Glomerular visceral epithelial cell (primary cell): ENCODE results near the gene RASSF1.

ENCODE experiments used
- DNase-seq: peaks from one replicate; pipeline ENCODE4 v3.0.0-alpha.2; 2016; ENCODE audit errors: extremely low spot score

The RASSF1 gene, protein sequence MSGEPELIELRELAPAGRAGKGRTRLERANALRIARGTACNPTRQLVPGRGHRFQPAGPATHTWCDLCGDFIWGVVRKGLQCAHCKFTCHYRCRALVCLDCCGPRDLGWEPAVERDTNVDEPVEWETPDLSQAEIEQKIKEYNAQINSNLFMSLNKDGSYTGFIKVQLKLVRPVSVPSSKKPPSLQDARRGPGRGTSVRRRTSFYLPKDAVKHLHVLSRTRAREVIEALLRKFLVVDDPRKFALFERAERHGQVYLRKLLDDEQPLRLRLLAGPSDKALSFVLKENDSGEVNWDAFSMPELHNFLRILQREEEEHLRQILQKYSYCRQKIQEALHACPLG

DNA sequence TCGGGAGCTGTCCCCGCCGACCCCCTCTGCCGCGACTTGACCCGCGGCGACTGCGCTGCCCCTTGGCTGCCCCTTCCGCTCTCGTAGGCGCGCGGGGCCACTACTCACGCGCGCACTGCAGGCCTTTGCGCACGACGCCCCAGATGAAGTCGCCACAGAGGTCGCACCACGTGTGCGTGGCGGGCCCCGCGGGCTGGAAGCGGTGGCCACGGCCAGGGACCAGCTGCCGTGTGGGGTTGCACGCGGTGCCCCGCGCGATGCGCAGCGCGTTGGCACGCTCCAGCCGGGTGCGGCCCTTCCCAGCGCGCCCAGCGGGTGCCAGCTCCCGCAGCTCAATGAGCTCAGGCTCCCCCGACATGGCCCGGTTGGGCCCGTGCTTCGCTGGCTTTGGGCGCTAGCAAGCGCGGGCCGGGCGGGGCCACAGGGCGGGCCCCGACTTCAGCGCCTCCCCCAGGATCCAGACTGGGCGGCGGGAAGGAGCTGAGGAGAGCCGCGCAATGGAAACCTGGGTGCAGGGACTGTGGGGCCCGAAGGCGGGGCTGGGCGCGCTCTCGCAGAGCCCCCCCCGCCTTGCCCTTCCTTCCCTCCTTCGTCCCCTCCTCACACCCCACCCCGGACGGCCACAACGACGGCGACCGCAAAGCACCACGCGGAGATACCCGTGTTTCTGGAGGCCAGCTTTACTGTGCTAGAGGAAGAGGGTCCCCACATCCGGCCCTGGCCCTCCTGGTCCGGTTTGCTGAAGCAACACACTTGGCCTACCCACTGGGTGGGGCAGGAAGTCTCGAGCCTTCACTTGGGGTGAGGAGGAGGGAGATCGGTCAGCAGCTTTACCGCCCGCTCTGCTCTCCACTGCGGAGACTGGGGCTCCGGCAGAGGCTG, at the start of gene RASSF1:
TSS of gene RASSF1 (minus strand) at position 389 of the 882 bp plus-strand sequence. CDS start at position 358, 31 bp downstream.
- no peak for DNase-seq

DNA sequence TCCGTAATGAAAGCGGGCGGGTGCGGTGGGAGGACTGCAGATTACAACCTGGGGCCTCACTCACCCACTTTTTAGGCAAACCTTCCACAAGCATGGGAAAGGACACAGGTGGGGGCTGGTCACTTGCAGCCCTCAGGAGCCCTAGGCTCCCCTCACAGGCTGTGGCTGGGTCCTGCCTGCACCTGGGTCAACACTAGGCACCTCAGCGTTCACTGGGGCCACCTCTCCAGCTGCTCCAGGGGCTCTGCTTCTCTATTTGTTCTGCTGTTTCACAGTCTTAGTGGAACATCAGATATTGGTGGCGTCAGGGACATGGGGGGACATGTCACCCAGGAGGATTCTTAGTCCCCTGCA, 48.8 kb upstream of the RASSF1 start:
- DNase-seq: no peak

DNA sequence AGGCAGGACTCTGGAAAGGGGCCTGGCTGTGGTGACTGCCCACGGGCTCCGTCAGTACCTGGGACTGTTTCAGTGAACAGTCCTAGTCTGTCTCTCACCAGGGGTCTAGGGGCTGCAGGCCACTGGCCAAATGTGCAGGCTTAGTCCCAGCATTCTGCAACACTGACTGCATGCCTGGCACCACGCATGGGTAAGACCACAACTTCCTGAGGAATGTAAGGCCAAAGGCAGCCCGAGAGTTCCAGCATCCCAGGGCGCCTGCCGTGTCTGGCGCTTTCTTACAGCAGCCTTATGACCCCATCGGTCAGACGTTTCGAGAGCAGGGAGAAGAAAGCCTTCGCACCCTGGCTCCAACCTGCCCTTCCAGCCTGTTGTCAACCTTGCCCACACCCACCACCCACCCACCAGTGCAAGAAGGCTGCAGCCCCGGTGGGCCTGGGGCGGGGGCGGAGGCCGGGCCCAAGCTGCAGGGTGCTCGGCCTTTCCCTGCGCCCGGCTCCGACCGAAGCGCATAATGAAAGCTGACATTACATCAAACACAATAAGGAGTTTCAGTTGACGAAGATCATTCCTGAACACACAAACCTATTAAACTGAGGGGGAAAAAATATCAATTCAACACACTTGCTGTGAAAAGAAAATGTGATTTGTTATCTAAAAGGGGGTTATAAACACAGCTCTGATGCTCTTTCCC, 48.2 kb upstream of the RASSF1 start:
- DNase-seq: no peak

DNA sequence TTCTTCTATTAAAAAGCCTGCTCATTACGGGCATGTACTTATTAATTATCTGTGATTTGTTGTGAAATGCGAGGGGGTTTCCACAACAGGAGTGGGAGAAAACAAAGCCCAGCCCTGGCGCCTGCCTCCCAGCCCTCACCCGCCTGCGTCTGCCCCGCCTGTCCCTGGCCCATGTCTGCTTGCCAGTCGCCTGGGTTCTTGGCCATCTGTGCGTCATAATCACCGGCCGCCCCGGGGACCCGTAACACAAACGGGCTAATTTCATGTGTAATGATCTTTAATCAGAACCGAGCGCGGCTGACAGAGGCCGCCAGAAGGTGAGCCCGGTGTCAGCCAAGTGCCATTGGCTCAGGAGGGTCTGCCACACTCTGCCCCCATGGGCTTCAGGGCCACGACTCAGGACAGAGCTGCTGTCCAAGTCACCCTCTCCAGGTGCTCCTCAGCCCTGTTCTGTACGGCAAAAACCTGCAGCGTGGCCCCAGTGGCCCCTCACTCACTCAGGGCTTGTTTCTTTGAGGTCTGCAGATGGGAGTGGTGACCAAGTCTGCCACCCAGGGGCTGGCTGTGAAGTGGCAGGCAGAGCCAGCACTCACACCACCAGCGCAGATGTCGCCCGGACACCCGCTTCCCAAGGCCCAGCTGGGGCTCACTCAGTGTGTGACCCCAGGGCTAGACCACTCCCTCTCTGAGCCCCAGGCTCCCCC, 47.5 kb upstream of the RASSF1 start:
- no peak for DNase-seq

DNA sequence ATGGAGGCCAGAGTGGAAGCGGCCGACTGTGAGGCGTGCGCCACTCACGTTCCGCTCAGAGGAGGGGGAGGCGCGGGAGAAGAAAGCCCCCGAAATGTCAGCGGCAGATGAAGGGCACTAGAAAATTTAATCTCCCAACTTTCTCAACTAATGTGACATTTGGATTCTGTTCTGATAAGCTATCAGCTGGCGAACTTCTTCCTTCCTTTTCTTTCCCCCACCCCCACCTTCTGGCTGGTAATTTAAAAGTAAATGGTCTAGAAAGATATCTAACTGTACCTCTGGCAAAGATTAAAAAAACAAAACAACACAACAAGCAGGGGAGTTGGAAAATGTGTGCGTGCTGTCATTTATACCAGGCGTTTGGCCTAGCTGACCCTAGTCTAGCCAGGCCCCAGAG, 45.1 kb upstream of the RASSF1 start:
- no peak for DNase-seq

DNA sequence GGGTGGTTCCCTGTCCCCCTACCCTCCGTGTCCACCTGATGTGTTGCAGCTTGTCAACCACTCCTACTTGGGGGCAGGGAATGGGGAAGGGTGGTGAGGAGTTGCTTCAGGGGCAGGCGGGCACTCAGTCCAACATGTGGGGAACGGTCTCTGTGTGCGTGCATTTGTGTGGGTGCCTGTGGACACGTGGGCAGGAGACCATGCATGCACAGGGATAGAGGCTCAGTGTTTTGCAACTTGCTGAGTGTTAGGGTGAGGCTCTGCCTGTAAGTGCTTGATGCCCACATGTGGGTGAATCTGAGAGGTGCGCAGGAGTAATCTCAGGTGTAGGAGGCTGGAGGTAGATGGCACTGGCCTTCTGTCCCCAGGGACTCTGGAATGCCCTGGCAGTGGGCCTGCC, 43.1 kb upstream of the RASSF1 start:
- DNase-seq: no peak

DNA sequence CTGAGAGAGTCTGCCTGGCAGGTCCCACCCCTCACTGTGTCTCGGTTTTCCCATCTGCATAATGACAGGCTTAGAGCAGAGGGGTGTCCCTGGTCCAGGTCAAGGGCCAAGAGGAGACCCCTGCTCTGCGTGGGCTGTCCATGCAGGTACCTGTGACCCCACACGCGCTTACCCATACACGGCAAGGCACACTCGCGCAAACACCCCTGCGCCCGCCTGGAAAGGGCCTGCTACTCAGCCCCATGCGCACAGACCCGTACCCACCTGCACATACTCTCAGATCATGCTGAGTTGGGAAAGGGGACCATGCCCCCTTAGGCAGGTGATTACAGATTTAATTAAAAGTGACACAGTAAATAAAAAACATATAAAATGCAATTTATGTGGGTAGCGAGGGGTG, 42.1 kb upstream of the RASSF1 start:
- no peak for DNase-seq

DNA sequence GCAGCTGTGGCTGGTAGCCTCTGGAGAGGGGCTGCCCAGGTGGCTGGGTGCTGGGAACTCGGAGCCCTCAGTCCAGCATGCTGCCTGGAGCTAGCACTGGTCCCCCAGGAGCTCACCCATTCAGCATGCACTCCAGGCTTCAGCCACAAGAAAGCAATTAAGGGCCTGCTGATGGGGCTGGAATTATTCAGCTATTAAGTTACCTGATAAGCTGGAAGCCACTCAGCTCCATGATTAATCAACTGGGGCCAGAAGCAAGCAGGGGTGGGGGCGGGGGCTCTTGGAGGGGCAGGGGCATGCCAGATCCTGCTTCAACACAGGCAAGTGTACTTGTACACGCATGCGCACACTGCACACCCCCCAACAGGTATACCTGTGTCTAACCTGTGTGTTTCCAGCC, 40.7 kb upstream of the RASSF1 start:
- DNase-seq: no peak

DNA sequence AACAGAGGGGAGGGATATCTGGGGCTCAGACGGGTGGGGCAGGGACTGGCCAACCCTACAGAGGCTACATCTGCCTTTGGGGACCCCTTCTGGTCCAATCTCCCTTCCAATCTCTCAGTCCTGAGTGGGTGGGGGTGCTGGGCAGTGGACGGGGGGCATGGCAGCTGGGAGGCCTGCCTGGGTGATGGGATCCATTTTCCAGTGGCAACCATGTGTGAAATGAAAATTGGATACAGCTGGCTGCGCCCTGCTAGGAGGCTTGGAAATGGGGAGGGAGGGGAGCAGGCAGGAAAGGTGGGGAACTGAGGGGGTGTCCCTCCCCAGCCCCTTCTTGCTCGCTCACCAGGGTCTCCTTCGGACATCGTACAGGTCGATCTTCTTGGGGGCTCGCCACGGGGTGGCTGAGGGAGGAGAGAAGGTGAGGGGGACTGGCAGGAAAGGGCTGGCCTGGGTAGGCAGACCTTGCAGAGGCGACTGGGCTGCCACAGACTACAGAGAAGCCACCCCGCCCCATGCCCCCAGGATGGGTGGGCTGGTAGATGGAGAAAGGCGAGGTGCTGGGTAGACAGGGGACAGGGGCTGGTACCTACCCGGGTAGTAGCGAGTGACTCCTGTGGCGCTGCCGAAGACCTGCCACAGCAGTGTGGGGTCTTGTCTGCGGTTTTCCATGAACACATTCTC, 39.9 kb upstream of the RASSF1 start:
- no peak for DNase-seq

DNA sequence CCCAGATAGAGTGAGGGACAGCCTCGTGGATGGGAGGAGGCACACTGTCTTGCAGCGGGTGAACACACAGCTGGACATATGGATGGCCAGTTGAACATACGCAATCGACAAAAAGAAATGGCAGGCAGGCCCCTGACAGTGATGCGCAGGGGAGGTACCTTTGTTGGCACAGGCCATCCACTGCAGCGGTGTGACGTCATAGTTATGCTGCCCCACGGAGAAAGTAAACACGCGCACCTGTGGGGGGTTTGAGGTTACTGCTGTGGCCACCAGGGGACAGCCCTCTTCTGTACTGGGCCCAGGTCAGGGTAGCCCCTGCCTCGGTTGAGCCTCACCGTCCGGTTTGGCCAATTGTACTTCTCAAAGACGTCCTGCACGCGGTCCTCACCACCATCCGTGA, 38.1 kb upstream of the RASSF1 start:
- no peak for DNase-seq

DNA sequence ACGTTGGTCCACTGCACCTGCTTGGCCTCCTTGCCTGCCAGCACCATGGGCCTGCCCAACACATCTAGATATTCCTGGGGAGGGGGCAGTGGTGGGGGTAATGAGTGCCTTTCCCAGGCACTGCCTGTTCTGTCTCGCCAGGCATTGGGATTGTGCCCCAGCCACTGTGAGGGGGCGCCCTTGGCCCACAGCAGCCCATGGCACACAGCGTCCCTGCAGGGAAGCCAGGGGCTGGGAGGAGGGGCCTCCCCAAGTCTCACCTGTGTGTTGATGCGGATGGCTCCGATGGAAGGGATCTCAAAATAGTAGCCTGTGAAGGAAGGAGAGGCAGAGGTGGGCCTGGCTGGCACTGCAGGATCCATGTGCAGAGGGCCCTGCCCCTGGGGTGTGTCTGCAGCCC, 37.4 kb upstream of the RASSF1 start:
- no peak for DNase-seq

DNA sequence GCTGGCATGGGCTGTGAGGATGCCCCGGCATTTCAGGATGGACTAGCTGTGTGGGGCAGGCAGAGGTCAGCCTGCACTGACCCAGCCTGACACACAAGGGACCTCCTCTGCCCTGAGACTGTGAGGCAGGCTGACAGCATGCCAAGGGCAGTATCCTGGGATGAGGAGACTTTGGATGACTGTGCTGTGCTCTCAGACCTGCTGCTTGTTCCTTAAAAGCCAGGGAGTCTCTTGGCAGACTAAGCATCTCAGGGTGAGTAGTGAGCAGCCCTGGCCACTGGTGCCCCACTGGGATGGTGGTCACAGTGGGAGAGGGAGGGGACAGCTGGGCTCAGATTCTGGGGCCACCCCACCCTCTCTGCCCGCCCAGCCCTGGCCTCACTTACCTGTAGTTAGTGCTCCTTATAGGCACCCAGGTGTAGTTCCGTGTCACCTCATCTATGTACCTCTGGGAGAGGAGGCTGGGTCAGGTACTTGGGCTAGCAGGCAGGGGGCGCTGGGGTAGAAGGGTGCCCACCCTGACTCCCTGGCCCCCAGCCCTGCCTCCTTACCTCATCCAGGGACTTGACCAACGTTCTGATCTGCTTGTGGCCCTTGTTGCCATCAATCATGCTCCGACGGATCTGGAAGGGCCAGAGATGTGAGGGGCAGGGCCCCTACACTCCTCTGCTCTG, 34.8 kb upstream of the RASSF1 start:
- no peak for DNase-seq

DNA sequence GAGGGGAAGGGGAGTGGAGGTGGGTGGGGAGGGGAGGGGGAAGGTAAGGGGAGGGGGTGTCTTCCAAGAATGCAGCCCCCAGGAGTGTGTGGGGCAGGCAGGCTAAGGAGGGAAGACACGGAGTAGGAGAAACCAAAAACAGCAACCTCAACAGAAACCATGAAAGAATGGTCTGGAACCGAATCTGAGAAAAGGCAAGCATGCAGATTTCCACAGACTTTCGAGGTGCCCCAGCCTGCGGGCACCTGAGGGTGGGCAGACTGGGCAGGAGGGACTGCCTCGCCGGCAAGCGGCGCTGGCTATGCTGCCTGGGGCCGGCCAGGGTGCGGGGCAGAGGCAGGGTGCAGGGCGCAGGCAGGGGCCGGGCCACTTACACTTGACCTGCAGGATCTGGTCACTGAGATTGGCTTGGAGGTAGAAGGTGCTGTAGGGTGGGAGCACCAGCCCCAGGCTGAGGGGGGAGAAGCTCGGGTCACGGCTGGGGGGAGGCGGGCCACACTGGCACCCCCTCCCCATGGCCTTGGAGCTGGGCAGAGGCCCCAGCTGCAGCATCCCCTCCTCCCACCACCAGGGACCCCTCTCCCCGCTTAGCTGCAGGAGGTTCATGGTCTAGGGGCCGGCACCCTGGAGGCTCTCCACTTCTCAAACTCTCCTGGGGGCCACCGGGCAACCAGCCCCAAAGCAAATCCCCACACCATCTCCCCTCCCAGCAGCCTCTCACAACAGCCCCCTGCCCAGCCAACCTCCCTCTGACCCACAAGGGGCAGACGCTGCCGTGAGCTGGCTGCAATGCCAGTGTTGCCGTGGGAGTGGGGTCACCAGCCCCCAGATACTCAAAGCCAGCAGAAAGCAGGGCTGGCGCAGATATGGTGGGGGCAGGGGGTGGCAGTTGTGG, 34.0 kb upstream of the RASSF1 start:
- DNase-seq: no peak

DNA sequence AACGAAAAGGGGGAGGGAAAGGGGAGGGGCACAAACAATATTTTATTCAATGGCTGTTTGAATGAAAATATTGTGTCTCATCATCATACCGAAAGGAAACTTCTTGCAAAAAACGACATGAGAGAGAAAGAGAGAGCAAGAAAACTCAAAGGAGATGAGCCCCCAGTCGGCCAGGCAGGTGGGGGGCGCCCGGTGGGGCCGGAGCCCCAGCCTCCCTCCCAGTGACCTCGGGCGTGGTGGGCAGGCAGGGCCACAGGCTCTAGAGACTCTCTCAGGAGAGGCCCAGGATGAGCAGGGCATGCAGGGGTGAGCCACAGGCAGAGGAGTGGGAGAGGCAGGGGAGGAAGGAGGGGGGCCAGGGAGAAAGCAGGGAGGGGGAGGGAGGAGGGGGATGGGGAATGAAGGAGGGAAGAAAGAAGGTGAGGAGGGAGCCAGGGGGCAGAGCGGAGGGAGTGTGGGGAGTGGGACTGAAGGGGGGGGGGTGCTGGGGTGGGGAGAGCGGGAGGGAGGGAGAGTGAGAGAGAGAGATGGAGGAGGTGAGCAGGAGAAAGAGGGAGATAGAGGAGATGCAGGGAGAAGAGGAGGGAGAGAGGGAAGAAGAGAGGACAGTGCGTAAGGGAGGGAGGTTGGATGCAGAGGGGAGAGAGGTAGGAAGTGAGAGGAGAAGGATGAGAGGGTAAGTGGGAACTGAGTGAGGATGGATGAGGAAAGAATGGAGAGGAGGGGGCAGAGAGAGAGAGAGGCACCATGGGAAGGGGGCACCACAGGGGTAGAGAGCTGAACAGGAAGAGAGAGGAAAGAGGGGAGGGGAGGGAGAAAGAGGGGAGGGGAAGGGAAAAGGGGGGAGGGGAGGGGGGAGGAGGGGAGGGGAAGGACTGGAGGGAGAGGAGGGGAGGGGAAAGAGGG, 32.8 kb upstream of the RASSF1 start:
- DNase-seq: no peak

DNA sequence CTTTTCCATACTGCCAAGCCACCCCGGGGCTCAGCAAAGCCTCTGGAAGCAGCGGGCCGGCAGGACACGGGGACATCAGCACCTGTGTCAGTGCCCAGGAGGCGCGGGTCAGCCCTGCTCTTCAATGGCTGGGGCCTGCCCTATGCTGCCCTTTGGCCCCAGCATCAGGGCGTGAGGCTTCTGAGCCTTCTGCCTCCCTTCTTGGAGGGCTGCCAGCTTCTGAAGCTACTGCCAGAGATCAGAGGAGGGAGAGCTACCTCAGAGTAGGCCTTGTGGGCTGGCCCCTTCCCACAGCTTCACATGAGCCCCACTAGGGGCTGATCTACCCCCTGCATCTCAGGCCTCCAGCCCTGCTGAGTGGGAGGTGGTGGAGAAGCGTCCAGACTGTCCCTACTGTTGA, 31.7 kb upstream of the RASSF1 start:
- DNase-seq: no peak

DNA sequence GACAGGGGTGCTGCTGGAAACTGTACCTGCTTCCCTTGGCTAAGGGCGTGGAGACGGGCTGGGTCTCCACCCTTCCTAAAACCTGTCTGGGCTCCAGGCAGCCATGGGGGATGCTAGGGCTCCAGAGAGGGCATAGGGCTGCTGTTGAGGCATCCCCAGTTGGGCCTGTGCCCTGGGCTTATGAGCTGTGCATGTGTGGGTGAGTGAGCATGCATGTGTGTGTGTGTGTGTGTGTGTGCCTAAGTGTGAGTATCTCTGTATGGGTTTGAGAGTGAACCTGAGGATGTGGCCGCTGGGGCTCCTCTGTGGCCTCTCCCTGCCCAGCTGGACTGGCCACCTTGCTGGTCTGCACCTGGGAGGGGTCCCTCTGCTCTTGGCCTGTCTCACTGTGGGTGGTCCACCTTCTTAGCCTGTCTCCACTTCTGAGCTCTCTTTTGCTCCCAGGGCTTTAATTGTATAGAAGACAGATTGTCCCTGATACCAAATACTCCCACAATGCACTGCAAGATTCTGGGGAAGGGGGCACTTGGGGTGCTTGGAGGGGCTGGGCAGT, 30.6 kb upstream of the RASSF1 start:
- DNase-seq: no peak

DNA sequence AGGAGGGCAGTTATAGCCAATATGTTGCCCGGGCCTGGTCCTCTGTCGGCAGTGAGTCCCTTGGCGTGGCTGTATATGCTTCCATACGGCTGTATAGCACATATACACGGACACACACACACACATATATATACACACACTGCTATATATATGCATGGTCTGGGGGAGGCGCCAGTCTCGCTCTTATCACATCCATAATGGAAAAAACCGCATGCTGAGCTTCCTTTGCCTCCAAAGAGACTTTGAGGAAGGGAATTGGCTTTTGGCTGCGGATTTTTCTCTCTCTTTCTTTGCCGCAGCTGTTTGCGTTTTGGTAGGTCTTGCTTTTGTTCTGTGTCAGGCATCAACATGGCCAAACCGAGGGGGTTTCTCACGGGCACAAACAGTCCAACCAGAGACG, 30.0 kb upstream of the RASSF1 start:
- no peak for DNase-seq

DNA sequence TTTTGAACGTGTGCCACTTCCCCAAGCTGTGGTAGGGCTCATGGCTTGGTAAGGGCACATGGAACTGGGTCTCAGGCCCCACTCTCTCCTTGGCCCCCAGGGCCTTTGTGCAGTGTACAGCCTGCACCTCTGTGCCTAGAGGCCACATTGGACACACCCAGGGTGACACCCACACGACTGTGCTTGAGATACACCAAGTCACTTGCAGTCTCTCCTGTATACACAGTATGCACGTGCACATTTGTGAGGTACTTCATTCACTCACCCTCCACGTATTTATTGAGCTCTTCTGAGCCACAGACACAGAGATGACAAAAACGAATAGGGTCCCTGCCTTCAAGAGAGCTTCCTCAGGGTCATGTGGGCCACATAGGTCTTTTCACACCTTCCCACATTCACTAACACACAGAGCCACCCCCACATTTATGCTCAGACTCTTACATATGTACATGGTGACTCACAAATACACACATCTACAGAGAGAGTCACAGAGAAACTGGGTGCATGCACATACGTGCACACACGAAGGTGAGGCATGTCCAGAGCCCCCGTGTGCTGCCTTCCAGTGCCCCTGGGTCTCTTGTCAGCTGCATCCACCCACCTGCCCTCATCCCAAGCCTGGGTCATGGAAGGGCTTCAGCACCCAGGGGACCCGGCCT, 28.5 kb upstream of the RASSF1 start:
- no peak for DNase-seq
